Glomerular endothelial cell (primary cell): Measurements from ENCODE around the gene NCAPD2. TPM values are rescaled to one million over a fixed set of nuclear protein-coding genes. Genes with fewer than 3 reads are reported as not detected.
"Not testable (repeated sequence)": the region's sequence is repeated elsewhere in the genome, so short reads cannot be mapped to it uniquely, and the experiment has no call there.

Experiments
- DNase-seq: peaks from one replicate; pipeline ENCODE4 v3.0.0-alpha.2; 2011; ENCODE audit warnings: low read depth, low spot score; ENCODE audit errors: extremely low read depth
- total RNA-seq: library from RNA; depleted of rRNA; stranded (reverse); fragments of >200 nt; gene quantifications from 2 replicates; pipeline ENCODE4 v1.2.3, GENCODE V29; 2015

NCAPD2 gene
- total RNA-seq, 1 donor from 2014 or later = 45.0 TPM

GRCh38 chr12:6532051-6532926, 38.4 kb downstream of the NCAPD2 start:
- DNase-seq = no peak

DNA sequence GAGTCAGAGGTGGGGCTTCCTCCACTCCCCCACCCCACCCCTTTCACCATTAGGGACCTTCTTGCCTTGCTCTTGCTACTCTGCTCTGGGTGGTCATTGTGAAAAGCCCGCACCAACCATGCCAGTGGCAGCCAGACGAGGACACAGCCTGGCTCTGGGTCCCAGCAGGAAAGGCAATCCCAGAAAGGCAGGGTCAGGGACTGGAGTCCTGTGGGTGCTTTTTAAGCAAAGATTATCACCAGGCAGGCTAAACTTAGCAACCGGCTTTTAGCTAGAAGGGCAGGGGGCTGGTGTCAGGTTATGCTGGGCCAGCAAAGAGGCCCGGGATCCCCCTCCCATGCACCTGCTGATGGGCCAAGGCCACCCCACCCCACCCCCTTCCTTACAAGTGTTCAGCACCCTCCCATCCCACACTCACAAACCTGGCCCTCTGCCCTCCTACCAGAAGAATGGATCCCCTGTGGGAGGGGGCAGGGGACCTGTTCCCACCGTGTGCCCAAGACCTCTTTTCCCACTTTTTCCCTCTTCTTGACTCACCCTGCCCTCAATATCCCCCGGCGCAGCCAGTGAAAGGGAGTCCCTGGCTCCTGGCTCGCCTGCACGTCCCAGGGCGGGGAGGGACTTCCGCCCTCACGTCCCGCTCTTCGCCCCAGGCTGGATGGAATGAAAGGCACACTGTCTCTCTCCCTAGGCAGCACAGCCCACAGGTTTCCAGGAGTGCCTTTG, 39.2 kb downstream of the NCAPD2 start:
- no peak for DNase-seq

- no peak for DNase-seq
These were observed 39.7 kb downstream of the NCAPD2 start for GRCh38 chr12:6533653-6533922.

- DNase-seq = no peak
These were observed 40.2 kb downstream of the NCAPD2 start, which contains the start of gene GAPDH for GRCh38 chr12:6533923-6534694. Gene GAPDH (plus strand): TSS chr12:6534517. CDS start chr12:6534833, 316 bp downstream.

- DNase-seq = no peak
These were observed 40.7 kb downstream of the NCAPD2 start for GRCh38 chr12:6534695-6534944.

- DNase-seq = no peak
These were observed 41.2 kb downstream of the NCAPD2 start for GRCh38 chr12:6534945-6535696.

DNA sequence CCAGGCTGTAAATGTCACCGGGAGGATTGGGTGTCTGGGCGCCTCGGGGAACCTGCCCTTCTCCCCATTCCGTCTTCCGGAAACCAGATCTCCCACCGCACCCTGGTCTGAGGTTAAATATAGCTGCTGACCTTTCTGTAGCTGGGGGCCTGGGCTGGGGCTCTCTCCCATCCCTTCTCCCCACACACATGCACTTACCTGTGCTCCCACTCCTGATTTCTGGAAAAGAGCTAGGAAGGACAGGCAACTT, 41.7 kb downstream of the NCAPD2 start:
- no peak for DNase-seq

DNA sequence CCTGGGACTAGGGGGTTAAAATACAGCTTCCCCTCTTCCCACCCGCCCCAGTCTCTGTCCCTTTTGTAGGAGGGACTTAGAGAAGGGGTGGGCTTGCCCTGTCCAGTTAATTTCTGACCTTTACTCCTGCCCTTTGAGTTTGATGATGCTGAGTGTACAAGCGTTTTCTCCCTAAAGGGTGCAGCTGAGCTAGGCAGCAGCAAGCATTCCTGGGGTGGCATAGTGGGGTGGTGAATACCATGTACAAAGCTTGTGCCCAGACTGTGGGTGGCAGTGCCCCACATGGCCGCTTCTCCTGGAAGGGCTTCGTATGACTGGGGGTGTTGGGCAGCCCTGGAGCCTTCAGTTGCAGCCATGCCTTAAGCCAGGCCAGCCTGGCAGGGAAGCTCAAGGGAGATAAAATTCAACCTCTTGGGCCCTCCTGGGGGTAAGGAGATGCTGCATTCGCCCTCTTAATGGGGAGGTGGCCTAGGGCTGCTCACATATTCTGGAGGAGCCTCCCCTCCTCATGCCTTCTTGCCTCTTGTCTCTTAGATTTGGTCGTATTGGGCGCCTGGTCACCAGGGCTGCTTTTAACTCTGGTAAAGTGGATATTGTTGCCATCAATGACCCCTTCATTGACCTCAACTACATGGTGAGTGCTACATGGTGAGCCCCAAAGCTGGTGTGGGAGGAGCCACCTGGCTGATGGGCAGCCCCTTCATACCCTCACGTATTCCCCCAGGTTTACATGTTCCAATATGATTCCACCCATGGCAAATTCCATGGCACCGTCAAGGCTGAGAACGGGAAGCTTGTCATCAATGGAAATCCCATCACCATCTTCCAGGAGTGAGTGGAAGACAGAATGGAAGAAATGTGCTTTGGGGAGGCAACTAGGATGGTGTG, 42.3 kb downstream of the NCAPD2 start:
- DNase-seq = no peak

DNA sequence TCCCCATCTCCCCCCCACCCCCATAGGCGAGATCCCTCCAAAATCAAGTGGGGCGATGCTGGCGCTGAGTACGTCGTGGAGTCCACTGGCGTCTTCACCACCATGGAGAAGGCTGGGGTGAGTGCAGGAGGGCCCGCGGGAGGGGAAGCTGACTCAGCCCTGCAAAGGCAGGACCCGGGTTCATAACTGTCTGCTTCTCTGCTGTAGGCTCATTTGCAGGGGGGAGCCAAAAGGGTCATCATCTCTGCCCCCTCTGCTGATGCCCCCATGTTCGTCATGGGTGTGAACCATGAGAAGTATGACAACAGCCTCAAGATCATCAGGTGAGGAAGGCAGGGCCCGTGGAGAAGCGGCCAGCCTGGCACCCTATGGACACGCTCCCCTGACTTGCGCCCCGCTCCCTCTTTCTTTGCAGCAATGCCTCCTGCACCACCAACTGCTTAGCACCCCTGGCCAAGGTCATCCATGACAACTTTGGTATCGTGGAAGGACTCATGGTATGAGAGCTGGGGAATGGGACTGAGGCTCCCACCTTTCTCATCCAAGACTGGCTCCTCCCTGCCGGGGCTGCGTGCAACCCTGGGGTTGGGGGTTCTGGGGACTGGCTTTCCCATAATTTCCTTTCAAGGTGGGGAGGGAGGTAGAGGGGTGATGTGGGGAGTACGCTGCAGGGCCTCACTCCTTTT, 43.1 kb downstream of the NCAPD2 start:
- no peak for DNase-seq

GRCh38 chr12:6537580-6538419, 43.9 kb downstream of the NCAPD2 start:
- not testable (repeated sequence) for DNase-seq

GRCh38 chr12:6538420-6539313, 44.8 kb downstream of the NCAPD2 start:
- no peak for DNase-seq

DNA sequence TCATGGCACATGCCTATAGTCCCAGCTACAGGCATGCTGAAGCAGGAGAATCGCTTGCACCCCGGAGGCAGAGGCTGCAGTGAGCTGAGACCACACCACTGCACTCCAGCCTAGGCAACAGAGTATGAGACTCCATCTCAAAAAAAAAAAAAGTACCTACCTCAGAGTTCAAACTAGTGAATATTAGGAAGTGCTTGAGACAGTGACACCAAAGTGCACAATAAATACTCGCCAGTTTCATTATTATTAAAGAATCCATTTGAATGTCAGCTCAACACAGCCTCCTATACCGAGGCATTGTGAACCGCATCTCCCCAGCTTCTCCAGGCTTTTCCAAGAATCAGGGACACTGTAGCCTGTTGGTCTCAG, 45.4 kb downstream of the NCAPD2 start:
- no peak for DNase-seq

DNA sequence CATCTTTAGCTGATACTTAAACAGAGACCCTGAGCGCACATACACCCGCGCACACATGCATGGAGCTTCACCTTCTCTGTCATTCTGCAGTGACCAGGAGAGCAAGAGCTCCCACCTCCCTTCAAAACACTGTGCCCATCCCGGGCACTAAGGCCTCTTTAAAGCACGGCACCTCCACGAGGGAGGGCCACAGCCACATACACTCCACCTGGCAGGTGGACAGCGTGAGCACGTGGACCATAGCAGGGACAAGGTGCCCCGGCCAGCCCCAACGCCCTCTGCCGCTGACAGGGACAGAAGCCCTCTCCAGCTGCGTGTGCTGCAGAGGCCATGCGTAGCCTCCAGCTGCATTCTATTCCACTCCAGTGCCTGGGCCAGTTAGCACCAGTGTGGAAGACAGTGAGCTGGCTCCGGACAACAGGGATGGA, 45.8 kb downstream of the NCAPD2 start:
- no peak for DNase-seq

DNA sequence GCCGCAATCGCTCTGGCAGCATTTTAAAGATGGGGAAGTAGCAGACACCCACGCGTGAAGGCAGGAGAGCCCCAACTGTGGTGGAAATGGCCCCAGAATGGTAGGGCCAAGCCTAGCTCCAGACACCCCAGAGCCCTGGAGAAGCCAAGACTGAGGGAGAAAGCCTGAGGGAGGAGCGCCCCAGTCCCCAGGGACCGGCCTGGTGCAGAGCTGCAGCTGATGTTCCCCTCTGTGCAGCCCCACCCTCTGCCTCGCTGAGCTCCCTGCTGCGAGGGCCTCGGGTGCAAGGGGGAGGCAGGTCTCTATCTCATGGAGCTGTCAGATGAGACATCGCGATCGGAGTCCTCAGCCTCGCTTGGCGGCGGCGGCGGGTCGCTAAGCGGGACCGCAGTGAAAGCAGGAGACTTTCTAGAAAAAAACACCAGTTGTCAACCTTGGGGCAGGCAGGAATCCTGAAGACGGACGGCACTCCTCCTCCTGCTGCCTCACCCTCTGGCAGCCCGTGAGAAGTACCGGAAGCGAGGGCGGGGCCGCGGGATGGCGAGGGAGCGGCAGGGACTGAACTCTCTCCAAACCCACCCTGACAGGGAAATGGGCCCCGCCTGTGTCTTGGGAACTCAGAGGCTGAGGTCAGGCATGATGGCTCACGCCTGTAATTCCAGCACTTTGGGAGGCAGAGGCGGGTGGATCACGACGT, 46.4 kb downstream of the NCAPD2 start:
- no peak for DNase-seq

GRCh38 chr12:6541371-6542165, 47.7 kb downstream of the NCAPD2 start:
- no peak for DNase-seq

DNA sequence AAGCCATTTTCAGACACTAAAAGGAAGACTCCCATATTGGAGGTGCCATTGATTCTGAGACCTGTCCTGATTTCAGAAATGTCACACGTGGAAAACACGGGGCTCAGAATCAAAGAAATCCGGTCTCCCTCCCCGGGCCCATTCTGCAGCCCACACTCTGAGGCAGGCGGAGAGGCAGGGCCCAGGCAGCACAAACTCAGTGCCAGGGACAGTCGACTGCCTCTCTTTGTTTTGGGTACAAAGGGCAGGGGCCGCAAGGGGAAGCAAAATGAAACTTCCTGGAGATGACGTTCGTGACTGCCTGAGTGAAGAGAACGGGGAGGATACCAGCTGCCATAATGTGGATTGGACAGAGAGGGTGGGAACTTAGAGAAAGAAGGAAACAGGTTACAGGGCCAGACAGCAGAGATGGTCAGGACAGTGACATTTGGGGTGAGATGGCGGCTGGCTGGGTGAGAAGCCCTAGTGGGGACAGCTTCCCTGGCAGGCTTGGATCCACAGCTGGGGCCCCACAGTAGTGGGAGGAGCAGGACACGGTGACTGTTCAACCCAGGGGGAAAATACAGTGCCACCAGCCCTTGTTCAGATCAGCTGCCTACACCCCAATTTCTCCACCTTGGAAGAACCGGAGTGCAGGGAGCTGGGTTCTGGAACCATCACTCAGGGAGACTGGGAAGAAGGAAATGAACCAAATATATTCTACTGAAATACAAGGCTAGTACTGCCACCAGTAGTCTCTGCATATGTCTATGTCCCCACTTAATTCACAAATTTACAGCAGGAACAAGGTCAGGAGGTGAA, 48.5 kb downstream of the NCAPD2 start:
- DNase-seq = no peak
